Activated naive CD4-positive, alpha-beta T cell treated with anti-CD3 and anti-CD28 coated beads, Interleukin-2, amount 10 ng/mL, durations not matched to agents 7 days and 5 days (primary cell): ENCODE data around the gene PRXL2A.
"Not testable (repeated sequence)": the region's sequence is repeated elsewhere in the genome, so short reads cannot be mapped to it uniquely, and the experiment has no call there.

ENCODE experiments used
- CTCF ChIA-PET: fragments of 350-600 bp; sonication (Branson Sonifier 250); formaldehyde crosslinking; loops from one replicate; lab custom pipeline; 2021; ENCODE audit warnings: antibody characterized with exemption; lab: Charles Lee
- DNase-seq: peaks from one replicate; pipeline ENCODE4 v3.0.0-alpha.2; 2020
- H3K27ac Mint-ChIP-seq: one replicate; pipeline ENCODE4 v1.8.0; 2021; ENCODE audit warnings: mild to moderate bottlenecking, moderate library complexity, mixed read lengths
- H3K27me3 Mint-ChIP-seq: one replicate; pipeline ENCODE4 v1.8.0; 2021; ENCODE audit warnings: mild to moderate bottlenecking, mixed read lengths
- H3K36me3 Mint-ChIP-seq: one replicate; pipeline ENCODE4 v1.8.0; 2021; ENCODE audit warnings: mixed read lengths
- H3K4me1 Mint-ChIP-seq: one replicate; pipeline ENCODE4 v1.8.0; 2021; ENCODE audit warnings: mixed read lengths
- H3K4me3 Mint-ChIP-seq: one replicate; pipeline ENCODE4 v1.8.0; 2021; ENCODE audit warnings: mild to moderate bottlenecking, moderate library complexity, mixed read lengths
- H3K9me3 Mint-ChIP-seq: one replicate; pipeline ENCODE4 v1.8.0; 2021; ENCODE audit warnings: mixed read lengths

Gene PRXL2A, protein sequence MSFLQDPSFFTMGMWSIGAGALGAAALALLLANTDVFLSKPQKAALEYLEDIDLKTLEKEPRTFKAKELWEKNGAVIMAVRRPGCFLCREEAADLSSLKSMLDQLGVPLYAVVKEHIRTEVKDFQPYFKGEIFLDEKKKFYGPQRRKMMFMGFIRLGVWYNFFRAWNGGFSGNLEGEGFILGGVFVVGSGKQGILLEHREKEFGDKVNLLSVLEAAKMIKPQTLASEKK

DNA sequence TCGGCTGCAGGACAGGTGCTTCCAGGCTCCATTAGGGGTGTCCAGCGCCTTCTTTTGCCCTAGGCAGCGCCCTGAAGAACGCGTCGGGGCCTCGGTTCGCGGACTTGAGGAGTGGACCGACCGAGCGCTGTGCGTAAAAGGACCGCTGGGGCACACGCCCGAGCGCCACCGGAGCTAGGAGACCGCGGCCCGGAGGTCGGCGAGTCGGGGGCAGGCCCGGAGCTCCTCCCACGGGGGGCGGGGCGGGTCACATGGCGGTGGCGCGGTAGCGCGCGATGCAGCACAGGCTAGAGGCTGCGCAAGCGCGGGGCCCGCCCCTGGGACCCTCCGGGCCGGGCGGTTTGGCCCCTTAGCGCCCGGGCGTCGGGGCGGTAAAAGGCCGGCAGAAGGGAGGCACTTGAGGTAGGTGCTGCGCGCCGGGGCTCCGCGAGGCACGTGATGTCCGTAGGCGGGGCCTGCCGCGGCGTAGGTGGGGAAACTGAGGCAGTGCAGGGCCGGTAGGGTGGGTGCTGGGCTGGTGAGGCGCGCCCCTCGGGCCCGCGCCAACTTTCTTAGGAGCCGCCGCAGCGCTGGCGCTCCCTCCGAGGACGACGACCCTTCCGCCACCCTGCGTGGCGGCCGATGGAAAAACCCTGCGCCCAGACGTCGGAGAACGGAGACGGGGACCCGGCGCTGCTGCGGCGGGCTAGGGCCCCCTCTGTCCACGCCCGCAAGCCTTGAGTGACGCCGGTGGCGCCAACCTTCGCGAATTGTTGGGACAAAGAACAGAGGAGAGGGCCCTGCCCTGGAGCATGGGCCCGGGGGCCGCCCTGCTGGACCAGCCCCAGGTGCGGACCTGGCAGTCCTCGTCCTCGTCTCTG, at the start of gene PRXL2A:
Gene PRXL2A (plus strand): TSS at position 310 of the 860 bp plus-strand sequence. CDS start 11,917 bp downstream, outside the sequence.
- peaks cover 16% of the 10 kb centered on the region for H3K4me1 Mint-ChIP-seq
- H3K27me3 Mint-ChIP-seq, result peaks cover 31% of the 10 kb centered on the region
- peak; percentile 89 for DNase-seq
- H3K36me3 Mint-ChIP-seq, result no peaks in the 10 kb centered on the region
- no peaks in the 10 kb centered on the region for H3K9me3 Mint-ChIP-seq
- CTCF ChIA-PET, result interaction anchor here (0.6 to 1.3 kb wide), 5 partner anchors 11 to 97 kb away, joined by 4 to 5 read pairs (median 4); no protein-coding TSS in a partner anchor
- H3K4me3 Mint-ChIP-seq, result peak within 1 kb of the TSS; percentile 79
- no peak within 1 kb of the TSS for H3K27ac Mint-ChIP-seq

DNA sequence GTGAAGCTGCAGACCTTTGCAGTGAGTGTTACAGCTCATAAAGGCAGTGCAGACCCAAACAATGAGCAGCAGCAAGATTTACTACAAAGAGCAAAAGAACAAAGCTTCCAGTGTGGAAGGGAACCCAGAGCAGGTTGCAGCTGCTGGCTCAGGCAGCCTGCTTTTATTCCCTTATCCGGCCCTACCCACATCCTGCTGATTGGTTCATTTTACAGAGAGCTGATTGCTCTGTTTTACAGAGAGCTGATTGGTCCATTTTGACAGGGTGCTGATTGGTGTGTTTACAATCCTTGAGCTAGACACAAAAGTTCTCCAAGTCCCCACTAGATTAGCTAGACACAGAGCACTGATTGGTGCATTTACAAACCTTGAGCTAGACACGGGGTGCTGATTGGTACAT, 49.4 kb upstream of the PRXL2A start:
- H3K27ac Mint-ChIP-seq, H3K4me1 Mint-ChIP-seq, DNase-seq, H3K4me3 Mint-ChIP-seq, H3K36me3 Mint-ChIP-seq, H3K9me3 Mint-ChIP-seq: not testable (repeated sequence)
- peaks cover 46% of the 10 kb centered on the region for H3K27me3 Mint-ChIP-seq
- CTCF ChIA-PET, result interaction anchor here (0.9 kb wide), 1 partner anchor 19 kb away, joined by 4 read pairs; no protein-coding TSS in a partner anchor

DNA sequence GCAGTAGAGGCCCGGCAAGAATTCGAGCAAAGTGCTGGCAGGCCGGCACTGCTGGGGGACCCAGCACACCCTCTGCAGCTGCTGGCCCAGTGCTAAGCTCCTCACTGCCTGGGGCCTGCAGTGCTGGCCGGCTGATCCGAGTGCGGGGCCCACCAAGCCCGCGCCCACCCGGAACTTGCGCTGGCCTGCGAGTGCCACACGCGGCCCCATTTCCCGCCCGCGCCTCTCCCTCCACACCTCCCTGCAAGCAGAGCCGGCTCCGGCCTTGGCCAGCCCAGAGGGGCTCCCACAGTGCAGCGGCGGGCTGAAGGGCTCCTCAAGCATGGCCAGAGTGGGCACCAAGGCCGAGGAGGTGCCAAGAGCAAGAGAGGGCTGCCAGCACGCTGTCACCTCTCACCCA, 48.7 kb upstream of the PRXL2A start:
- Mint-ChIP-seq H3K27ac (no peak overlapping the region), H3K4me3 (no peak overlapping the region), H3K36me3 (no peaks in the 10 kb centered on the region), H3K27me3 (peaks cover 46% of the 10 kb centered on the region), H3K4me1 (peaks cover 7% of the 10 kb centered on the region), H3K9me3 (no peaks in the 10 kb centered on the region)
- CTCF ChIA-PET, result interaction anchor here (0.9 kb wide), 1 partner anchor 18 kb away, joined by 4 read pairs; no protein-coding TSS in a partner anchor
- no peak for DNase-seq

DNA sequence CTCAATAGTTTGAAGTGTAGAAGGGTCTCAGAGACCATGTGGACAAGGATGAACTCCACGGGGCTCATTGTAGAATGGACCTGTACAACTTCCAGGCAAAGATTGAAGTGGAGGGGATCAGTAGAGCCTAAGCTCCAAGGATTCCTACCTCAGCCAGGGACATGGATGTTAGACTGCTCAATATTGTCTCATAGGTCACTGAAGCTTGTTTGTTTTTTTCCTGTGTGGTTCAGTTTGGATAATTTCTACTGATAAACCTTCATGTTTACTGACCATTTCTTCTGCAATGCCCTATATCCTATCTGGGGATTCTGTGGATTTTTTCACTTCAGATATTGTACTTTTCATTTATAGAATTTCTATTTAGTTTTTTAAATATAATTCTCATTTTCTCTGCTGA, 42.8 kb upstream of the PRXL2A start:
- Mint-ChIP-seq H3K4me3 (no peak overlapping the region), H3K4me1 (no peaks in the 10 kb centered on the region), H3K36me3 (no peaks in the 10 kb centered on the region), H3K27me3 (peaks cover 23% of the 10 kb centered on the region), H3K9me3 (peaks cover 6% of the 10 kb centered on the region), H3K27ac (no peak overlapping the region)
- DNase-seq, result no peak
- CTCF ChIA-PET, result interaction anchor here (0.5 kb wide), 1 partner anchor 312 kb away, joined by 3 read pairs; no protein-coding TSS in a partner anchor

DNA sequence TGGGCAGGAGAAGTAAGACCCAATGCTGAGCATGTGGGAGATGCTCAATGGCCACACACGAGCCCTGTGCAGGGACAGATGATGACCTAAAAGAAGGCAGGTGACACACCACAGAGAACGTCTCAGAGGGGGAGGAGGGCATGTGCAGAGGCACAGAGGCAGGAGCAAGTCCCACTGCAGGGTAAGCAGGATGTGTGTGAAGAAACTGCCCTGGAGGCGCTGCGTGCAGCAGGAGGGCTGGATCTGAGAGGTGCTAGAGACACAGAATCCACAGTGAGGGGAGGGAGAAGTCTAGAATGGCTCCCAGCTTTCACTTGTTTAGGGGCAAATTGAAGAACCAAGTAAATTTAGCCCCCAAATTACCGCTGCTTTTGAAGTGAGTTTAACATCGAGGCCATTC, 36.9 kb upstream of the PRXL2A start:
- CTCF ChIA-PET, result no interaction called here
- Mint-ChIP-seq H3K36me3 (no peaks in the 10 kb centered on the region), H3K27ac (no peak overlapping the region), H3K4me3 (no peak overlapping the region), H3K9me3 (peaks cover 6% of the 10 kb centered on the region), H3K27me3 (peaks cover 8% of the 10 kb centered on the region), H3K4me1 (no peaks in the 10 kb centered on the region)
- DNase-seq, result no peak

DNA sequence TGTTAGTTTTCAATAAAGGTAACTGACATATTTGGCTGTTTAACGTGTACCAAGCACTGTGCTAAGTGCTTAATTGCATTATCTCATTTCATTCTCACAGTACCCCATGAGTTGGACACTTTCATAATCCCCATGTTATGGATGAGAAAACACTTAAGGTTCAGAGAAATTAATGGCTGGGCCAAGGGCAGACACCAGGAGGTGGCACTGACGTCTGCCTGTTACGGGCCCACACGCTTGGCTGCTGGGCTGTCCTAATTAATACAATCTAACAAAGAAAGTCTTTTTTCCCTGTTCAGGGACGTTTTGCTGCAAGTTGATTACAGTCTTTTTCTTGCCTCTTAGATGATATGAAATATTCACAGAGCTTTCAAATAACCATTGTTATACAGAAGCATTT, 35.7 kb upstream of the PRXL2A start:
- CTCF ChIA-PET, result no interaction called here
- DNase-seq, result no peak
- no peak overlapping the region for H3K4me3 Mint-ChIP-seq
- H3K4me1 Mint-ChIP-seq, result no peaks in the 10 kb centered on the region
- no peak overlapping the region for H3K27ac Mint-ChIP-seq
- H3K27me3 Mint-ChIP-seq, result peaks cover 3% of the 10 kb centered on the region
- no peaks in the 10 kb centered on the region for H3K36me3 Mint-ChIP-seq
- no peaks in the 10 kb centered on the region for H3K9me3 Mint-ChIP-seq

DNA sequence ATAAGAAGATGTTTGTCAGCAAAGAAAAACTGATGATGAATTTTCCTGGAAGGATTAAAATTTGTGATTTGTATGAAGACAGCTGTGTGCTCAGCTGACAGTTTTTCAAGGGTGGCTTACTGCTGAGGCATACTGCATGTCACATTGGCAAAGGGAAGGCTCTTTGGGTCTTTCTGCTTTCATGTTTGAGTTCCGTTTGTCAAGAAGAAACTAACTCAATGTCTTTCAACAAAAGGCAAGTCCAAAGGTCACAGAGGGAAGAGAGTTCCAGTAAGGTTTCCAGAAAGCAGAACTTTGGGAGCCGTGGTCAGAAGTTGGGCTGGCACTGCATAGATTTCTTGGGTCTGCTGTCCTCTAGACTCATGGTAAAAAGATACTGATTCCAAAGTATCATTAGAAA, 34.8 kb upstream of the PRXL2A start:
- no peak for DNase-seq
- Mint-ChIP-seq H3K27me3 (peaks cover 3% of the 10 kb centered on the region), H3K36me3 (no peaks in the 10 kb centered on the region), H3K4me3 (no peak overlapping the region), H3K4me1 (peaks cover 5% of the 10 kb centered on the region), H3K27ac (no peak overlapping the region), H3K9me3 (no peaks in the 10 kb centered on the region)
- CTCF ChIA-PET, result interaction anchor here (0.6 kb wide), 1 partner anchor 224 kb away, joined by 3 read pairs; no protein-coding TSS in a partner anchor

DNA sequence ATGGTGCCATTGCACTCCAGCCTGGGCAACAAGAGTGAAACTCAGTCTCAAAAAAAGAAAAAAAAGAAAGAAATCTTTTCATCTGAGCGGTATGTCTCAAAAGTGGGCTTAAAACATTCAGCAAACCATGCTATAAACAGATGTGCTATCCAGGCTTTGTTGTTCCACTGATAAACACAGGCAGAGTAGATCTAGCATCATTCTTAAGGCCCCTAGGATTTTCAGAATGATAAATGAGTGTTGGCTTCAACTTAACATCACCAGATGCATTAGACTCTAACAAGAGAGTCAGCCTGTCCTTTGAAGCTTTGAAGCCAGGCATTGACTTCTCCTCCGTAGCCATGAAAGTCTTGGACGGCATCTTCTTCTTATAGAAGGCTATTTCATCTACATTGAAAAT, 28.6 kb upstream of the PRXL2A start:
- H3K27me3 Mint-ChIP-seq, result peaks cover 5% of the 10 kb centered on the region
- peaks cover 18% of the 10 kb centered on the region for H3K4me1 Mint-ChIP-seq
- H3K9me3 Mint-ChIP-seq, result no peaks in the 10 kb centered on the region
- no peak for DNase-seq
- H3K4me3 Mint-ChIP-seq, result no peak overlapping the region
- CTCF ChIA-PET, result interaction anchor here (0.8 to 2.2 kb wide), 5 partner anchors 42 to 217 kb away, joined by 3 to 8 read pairs (median 3); no protein-coding TSS in a partner anchor
- H3K27ac Mint-ChIP-seq, result no peak overlapping the region
- H3K36me3 Mint-ChIP-seq, result no peaks in the 10 kb centered on the region

DNA sequence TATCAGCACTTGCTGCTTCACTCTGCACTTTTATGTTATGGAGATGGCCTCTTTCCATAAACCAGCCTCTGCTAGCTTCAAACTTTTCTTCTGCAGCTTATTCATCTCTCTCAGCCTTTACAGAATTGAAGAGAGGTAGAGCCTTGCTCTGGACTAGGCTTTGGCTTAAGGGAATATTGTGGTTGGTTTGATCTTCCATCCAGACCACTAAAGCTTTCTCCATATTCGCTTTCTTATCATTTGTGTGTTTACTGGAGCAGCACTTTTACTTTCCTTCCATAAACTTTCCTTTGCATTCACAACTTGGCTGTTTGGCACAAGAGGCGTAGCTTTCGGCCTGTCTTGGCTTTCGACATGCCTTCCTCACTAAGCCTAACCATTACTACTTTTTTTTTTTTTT, 28.2 kb upstream of the PRXL2A start:
- CTCF ChIA-PET, result interaction anchor here (0.7 to 1.3 kb wide), 5 partner anchors 52 to 283 kb away, joined by 3 to 6 read pairs (median 3); no protein-coding TSS in a partner anchor
- peaks cover 5% of the 10 kb centered on the region for H3K27me3 Mint-ChIP-seq
- no peaks in the 10 kb centered on the region for H3K9me3 Mint-ChIP-seq
- H3K36me3 Mint-ChIP-seq, result no peaks in the 10 kb centered on the region
- H3K4me1 Mint-ChIP-seq, result peaks cover 18% of the 10 kb centered on the region
- DNase-seq, result no peak
- no peak overlapping the region for H3K27ac Mint-ChIP-seq
- H3K4me3 Mint-ChIP-seq, result no peak overlapping the region

DNA sequence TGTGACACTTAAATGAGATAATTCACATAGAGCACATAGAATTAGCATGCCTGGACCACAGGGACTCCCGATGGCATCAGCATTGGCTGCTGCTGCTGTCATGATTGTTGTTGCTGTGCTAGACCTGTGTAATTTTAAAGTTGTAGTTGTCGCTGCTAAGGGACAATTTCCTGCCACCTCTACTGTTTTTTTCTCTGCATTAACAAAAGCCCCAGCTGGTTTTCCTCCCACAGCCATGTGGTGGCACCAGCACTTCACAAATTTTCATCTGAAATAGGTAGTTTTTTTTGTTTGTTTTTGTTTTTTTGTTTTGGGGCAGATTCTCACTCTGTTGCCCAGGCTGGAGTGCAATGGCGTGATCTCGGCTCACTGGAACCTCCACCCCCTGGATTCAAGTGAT, 25.4 kb upstream of the PRXL2A start:
- Mint-ChIP-seq H3K27me3 (peaks cover 5% of the 10 kb centered on the region), H3K36me3 (no peaks in the 10 kb centered on the region), H3K4me3 (no peak overlapping the region), H3K4me1 (peaks cover 18% of the 10 kb centered on the region), H3K27ac (no peak overlapping the region), H3K9me3 (no peaks in the 10 kb centered on the region)
- CTCF ChIA-PET, result interaction anchor here (0.7 to 5.4 kb wide), 12 partner anchors 23 to 636 kb away, joined by 3 to 28 read pairs (median 4); no protein-coding TSS in a partner anchor
- DNase-seq, result peak; percentile 71

DNA sequence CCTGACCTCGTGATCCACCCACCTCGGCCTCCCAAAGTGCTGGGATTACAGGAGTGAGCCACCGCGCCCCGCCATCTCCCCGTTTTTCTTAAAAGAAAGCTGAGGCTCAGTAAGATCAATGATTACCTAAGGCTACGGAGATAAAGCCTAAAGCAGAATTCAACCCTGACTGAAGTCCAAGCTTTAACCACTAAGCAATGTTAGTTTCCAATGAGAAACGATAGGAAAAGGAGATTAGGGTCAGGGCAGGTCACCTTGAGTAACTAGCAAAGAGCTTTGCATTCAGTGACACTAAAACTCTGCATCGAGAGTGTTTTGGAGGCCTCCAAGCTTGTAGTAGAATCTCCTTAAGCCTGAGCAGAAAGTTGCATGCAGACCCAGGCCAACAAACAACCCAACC, 17.6 kb upstream of the PRXL2A start:
- H3K27ac Mint-ChIP-seq, result no peak overlapping the region
- H3K27me3 Mint-ChIP-seq, result peaks cover 18% of the 10 kb centered on the region
- H3K36me3 Mint-ChIP-seq, result no peaks in the 10 kb centered on the region
- no peaks in the 10 kb centered on the region for H3K4me1 Mint-ChIP-seq
- CTCF ChIA-PET, result no interaction called here
- no peak overlapping the region for H3K4me3 Mint-ChIP-seq
- H3K9me3 Mint-ChIP-seq, result no peaks in the 10 kb centered on the region
- no peak for DNase-seq

DNA sequence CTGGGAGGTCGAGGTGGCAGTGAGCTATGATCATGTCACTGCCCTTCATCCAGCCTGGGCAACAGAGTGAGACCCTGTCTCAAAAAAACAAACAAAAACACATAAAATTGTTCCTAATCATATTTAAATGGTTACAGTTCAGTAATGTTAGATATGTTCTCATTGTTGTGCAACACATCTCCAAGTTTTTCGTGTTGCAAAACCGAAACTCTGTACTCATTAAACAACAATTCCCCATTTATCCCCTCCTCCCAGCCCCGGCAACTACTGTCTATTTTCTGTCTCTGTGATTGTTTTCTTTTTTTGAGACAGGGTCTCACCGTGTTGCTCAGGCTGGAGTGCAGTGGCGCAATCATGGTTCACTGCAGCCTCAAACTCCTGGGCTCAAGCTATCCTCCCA, 16.1 kb upstream of the PRXL2A start:
- H3K4me1 Mint-ChIP-seq, result no peaks in the 10 kb centered on the region
- CTCF ChIA-PET, result no interaction called here

DNA sequence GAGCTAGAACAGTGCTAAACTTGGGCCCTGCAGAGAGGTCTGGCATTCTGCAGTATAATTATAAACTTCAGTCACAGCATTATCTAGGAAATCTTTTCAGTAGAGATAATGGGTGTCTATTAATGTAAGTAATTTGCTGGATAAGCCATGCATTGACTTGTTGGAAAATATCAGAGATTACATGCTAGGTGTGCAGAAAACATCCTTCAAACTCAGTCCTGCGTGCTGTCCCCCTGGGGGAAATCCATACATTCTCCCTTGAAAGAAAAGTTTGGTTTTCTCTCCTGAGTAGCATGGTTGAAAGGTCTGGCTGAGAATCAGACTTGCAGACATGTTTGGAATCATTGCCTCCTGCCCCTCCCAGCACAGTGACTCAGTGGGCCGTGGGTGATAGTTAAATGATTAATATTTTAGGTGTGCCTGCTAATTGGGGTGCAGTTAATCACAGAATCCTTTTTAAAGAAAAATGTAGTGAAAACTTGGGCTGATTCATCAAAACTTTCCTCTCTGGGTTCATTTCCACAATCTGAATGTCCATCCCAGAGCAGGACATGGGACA, 13.9 kb upstream of the PRXL2A start:
- Mint-ChIP-seq H3K27me3 (peaks cover 16% of the 10 kb centered on the region), H3K27ac (no peak overlapping the region), H3K4me3 (no peak overlapping the region), H3K36me3 (no peaks in the 10 kb centered on the region), H3K4me1 (no peaks in the 10 kb centered on the region), H3K9me3 (no peaks in the 10 kb centered on the region)
- CTCF ChIA-PET, result interaction anchor here (0.6 to 0.7 kb wide), 2 partner anchors 9 to 548 kb away, joined by 3 to 4 read pairs; no protein-coding TSS in a partner anchor
- DNase-seq, result no peak

More for the DNA sequence above, 16.1 kb upstream of the PRXL2A start:
- H3K4me3 Mint-ChIP-seq, result no peak overlapping the region
- H3K9me3 Mint-ChIP-seq, result no peaks in the 10 kb centered on the region
- DNase-seq, result no peak
- peaks cover 26% of the 10 kb centered on the region for H3K27me3 Mint-ChIP-seq
- H3K36me3 Mint-ChIP-seq, result no peaks in the 10 kb centered on the region
- H3K27ac Mint-ChIP-seq, result no peak overlapping the region

DNA sequence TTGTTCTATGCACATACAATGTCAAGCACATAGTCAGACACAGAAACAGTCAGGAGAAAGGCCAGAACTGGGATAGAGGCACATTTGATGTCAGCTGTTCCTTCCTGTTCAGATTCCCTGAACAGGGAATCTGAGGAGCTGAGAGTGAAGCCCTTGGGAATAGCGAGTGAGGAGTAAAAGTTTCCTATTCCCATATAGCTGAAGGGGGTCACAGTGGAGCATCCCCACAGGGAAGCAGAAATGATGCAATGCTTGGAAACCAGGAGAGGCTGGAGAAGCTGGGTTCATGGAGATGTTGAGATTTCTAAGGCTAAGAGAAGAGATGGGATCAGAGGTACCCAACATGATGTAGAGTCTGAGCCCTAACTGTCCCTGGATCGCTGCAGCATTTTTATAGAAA, 11.3 kb upstream of the PRXL2A start:
- Mint-ChIP-seq H3K27me3 (peaks cover 13% of the 10 kb centered on the region), H3K4me1 (no peaks in the 10 kb centered on the region), H3K4me3 (no peak overlapping the region), H3K9me3 (no peaks in the 10 kb centered on the region), H3K27ac (no peak overlapping the region), H3K36me3 (no peaks in the 10 kb centered on the region)
- CTCF ChIA-PET, result interaction anchor here (1.2 to 1.6 kb wide), 2 partner anchors 9 to 11 kb away, joined by 4 read pairs; partner anchors contain the start of gene PRXL2A
- no peak for DNase-seq
